Hematopoietic multipotent progenitor cell treated with erythropoietin and hydrocortisone succinate and interleukin-3 and kit ligand, for 8 days (in vitro differentiated cells): ENCODE data around the gene PLEKHA5.
"Not testable (repeated sequence)": the region's sequence is repeated elsewhere in the genome, so short reads cannot be mapped to it uniquely, and the experiment has no call there.

ENCODE experiments used
- DNase-seq: peaks from one replicate; pipeline ENCODE4 v3.0.0-alpha.2; 2015

Gene PLEKHA5

GRCh38 chr12:19129486-19130223 lies at the start of gene PLEKHA5:
Gene PLEKHA5 (plus strand): TSS chr12:19129733. CDS start chr12:19129800, 67 bp downstream.
- peak; percentile 69 for DNase-seq

GRCh38 chr12:19080918-19081317 lies 48.6 kb upstream of the PLEKHA5 start:
- DNase-seq, result no peak

- DNase-seq, result no peak
Measured at GRCh38 chr12:19082365-19082911, 47.1 kb upstream of the PLEKHA5 start.

GRCh38 chr12:19084547-19084946 lies 45.0 kb upstream of the PLEKHA5 start:
- no peak for DNase-seq

GRCh38 chr12:19085090-19085489 lies 44.4 kb upstream of the PLEKHA5 start:
- no peak for DNase-seq

GRCh38 chr12:19088606-19089005 lies 40.9 kb upstream of the PLEKHA5 start:
- DNase-seq, result no peak

- not testable (repeated sequence) for DNase-seq
Measured at GRCh38 chr12:19092482-19092881, 37.1 kb upstream of the PLEKHA5 start.

GRCh38 chr12:19093218-19093617 lies 36.3 kb upstream of the PLEKHA5 start:
- no peak for DNase-seq

GRCh38 chr12:19095331-19095730 lies 34.2 kb upstream of the PLEKHA5 start:
- no peak for DNase-seq

GRCh38 chr12:19095756-19096480 lies 33.6 kb upstream of the PLEKHA5 start:
- no peak for DNase-seq

GRCh38 chr12:19105463-19105862 lies 24.1 kb upstream of the PLEKHA5 start:
- DNase-seq, result no peak

- DNase-seq, result no peak
Measured at GRCh38 chr12:19107750-19108149, 21.8 kb upstream of the PLEKHA5 start.

- no peak for DNase-seq
Measured at GRCh38 chr12:19110221-19110940, 19.2 kb upstream of the PLEKHA5 start.

- DNase-seq, result no peak
Measured at GRCh38 chr12:19113464-19113863, 16.1 kb upstream of the PLEKHA5 start.

GRCh38 chr12:19115285-19115684 lies 14.2 kb upstream of the PLEKHA5 start:
- no peak for DNase-seq

GRCh38 chr12:19119440-19119839 lies 10.1 kb upstream of the PLEKHA5 start:
- no peak for DNase-seq

- no peak for DNase-seq
Measured at GRCh38 chr12:19120795-19121194, 8.7 kb upstream of the PLEKHA5 start.

- DNase-seq, result no peak
Measured at GRCh38 chr12:19121449-19122018, 8.0 kb upstream of the PLEKHA5 start.

- DNase-seq, result no peak
Measured at GRCh38 chr12:19125325-19125724, 4.2 kb upstream of the PLEKHA5 start.

- DNase-seq, result no peak
Measured at GRCh38 chr12:19127270-19127669, 2.3 kb upstream of the PLEKHA5 start.

GRCh38 chr12:19128485-19128884 lies 1.0 kb upstream of the PLEKHA5 start:
- DNase-seq, result no peak

- peak; percentile 53 for DNase-seq
Measured at GRCh38 chr12:19129122-19129485, 429 bp upstream of the PLEKHA5 start.
